ENCODE data around the gene C22orf42.

C22orf42 gene, protein sequence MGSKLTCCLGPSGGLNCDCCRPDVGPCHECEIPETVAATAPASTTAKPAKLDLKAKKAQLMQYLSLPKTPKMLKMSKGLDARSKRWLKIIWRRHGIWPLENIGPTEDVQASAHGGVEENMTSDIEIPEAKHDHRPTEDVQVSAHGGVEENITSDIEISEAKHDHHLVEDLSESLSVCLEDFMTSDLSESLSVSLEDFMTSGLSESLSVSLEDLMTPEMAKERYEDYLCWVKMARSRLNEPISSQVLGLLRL

DNA sequence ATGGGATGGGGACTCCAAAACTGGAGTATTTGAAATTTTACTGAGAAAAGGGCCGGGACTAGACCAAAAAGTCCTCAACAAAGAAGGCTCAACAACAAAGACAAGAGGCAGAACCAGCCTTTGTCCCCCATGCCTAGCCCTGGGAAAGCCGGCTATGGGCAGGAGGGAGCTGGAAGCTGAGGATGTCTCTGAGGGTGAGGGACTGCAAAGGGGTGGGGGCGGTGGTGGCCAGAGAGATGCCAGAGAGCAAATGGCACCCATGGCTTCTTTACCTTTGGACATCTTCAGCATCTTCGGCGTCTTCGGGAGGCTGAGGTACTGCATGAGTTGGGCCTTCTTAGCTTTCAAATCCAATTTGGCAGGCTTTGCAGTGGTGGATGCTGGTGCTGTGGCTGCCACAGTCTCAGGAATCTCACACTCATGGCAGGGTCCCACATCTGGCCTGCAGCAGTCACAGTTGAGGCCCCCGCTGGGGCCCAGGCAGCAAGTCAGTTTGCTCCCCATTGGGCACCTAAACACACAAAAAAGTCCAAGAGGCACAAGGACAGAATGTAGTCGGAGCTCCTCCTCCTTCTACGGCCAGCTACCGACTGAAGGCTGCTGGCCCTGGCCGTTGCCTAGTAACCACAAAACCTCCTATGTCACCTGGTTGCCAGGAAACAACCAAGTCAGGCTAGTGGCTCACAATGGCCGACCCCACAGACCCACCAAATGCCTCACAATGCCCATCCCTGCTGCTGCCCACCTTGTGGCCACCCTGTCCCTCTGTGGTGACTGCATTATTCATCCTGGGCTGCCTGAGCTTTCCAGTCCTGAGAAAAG is at the start of gene C22orf42:
C22orf42 (minus strand) TSS at position 592 of the 822 bp plus-strand sequence; CDS start at position 504, 88 bp downstream.
- no peak for DNase-seq (ENCODE audit: low spot score)
- TF ChIP-seq, protein P1, sequence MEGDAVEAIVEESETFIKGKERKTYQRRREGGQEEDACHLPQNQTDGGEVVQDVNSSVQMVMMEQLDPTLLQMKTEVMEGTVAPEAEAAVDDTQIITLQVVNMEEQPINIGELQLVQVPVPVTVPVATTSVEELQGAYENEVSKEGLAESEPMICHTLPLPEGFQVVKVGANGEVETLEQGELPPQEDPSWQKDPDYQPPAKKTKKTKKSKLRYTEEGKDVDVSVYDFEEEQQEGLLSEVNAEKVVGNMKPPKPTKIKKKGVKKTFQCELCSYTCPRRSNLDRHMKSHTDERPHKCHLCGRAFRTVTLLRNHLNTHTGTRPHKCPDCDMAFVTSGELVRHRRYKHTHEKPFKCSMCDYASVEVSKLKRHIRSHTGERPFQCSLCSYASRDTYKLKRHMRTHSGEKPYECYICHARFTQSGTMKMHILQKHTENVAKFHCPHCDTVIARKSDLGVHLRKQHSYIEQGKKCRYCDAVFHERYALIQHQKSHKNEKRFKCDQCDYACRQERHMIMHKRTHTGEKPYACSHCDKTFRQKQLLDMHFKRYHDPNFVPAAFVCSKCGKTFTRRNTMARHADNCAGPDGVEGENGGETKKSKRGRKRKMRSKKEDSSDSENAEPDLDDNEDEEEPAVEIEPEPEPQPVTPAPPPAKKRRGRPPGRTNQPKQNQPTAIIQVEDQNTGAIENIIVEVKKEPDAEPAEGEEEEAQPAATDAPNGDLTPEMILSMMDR (IDR thresholded peaks at IDR 0.05; ENCODE audit: extremely low read depth, missing control alignments), result no peak

DNA sequence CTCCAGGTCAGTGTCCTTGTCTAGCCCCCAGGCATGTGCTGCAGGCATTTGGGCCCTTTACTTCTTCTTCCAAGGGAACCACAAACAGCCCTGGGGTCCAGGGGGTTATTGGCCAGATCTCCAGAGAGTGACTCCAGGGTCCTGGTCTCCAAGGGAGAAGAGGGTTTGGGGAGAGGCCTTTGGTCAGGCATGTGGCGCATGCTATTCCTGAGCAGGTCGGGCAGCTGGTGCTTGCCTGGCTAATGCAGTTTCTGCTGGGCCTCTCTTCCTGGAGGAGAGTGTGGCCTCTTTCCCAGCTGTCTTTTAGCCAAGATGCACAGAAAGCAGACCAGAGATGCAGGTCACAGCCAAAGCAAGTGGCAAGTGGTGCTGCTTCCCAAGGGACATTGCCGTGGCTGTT is 49.6 kb upstream of the C22orf42 start:
- no peak for DNase-seq (ENCODE audit: low spot score)
- TF ChIP-seq, protein P1 (IDR thresholded peaks at IDR 0.05; ENCODE audit: extremely low read depth, missing control alignments), result no peak

DNA sequence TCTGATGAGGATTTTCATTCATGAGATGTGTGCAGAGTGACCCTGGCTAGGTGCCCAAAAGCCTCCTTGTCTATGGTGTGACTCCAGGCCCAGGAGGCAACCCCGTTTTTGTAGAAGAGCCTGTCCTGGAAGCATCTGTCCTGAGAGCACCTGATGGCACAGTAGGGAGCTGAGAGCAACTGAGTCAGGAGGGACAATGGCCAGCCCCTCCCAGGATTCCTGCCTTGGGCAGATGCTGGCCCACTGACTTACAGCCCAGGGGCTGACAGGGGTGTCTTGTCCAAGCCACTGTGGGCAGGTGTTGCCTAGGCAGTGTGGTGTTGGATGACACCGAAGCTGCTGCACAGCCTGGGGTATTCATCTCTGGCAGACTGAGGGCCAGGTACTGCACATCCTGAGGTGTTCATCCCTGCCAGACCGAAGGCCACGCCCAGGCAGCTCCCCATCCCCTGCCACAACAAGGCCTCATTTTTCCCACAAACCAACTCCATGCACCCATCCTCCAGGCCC is 48.9 kb upstream of the C22orf42 start:
- TF ChIP-seq, protein P1 (IDR thresholded peaks at IDR 0.05; ENCODE audit: extremely low read depth, missing control alignments), result no peak
- no peak for DNase-seq (ENCODE audit: low spot score)

DNA sequence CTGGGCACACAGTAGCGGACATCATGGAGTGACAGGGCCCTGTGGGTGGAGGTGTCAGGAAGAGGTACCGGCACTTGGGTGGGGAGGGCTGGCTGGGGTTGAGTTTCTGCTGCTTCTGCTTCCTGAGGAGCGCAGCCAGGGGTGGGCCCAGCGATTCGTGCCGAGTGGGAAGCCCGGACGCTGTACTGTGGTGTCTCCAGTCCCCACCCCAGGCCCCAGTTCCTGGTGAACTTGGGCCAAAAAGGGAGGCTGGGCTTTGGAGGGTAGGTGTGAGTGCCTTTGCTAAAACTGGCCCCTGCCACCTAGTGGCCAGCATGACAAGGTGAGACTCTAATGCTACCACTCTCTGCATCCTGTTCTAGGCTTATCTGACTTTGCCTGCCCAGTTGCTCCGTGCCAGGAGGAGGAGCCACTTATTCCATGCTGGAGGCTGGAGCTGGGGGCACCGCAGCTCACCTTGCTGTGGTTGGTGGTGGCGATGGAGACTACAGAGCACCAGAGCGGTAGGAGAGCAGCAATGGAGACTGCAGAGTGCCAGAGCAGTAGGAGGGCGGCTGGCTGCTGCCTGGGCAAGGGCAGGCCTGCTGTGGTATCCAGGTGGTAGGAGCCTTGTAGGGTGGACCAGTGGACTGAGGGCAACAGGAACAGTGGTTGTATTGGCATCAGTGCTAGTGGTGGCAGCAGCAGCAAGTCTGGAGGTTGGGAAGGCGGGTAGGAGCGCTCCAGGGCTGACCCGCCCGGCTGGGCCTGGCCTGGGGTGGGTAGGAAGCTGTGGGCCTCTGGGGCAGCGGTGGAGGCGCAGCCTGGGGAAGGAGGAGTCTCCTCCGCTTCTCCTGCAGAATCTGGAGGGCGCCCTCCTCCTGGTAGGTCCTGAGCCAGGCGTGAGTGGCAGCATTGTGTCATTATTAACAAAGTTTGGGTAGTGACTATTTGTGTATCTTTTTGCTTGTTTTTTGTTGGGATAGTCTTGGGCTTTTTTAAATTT is 48.0 kb upstream of the C22orf42 start:
- TF ChIP-seq, protein P1 (IDR thresholded peaks at IDR 0.05; ENCODE audit: extremely low read depth, missing control alignments), result peak; percentile 74
- no peak for DNase-seq (ENCODE audit: low spot score)

DNA sequence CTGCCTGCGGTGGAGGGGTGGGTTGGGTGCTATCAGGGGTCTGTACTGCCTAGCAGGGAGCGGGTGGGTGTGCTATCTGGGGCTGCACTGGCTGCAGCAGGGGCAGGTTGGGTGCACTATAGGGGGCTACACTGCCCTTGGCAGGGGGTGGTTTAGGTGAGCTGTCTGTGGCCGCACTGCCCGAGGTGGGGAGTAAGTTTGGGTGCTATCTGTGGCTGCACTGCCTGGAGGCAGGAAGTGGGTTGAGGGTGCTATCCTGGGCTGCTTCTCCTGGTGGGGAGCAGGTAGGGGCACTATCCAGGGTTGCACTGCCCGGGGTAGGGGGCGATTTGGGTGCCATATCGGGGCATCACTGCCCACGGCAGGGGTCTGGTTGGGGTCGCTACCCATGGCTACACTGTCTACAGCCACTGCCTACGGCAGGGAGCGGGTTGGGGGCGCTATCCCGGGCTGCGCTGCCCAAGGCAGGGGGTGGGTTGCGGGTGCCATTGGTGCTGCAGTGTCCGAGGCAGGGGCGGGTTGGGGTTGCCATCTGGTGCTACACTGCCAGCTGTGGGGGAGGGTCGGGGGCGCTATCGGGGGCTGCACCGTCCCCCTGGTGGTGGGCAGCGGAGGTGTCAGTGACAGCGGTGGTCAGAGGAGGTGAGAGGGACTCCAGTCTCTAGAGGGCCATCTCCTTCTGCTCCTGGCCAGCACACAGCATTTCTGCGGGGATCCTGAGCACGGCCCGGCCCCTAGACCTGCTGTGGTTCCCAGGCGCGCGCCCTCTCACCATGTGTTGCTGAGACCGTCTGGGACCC is 47.1 kb upstream of the C22orf42 start:
- no peak for DNase-seq (ENCODE audit: low spot score)

More for the DNA sequence above, 47.1 kb upstream of the C22orf42 start:
- TF ChIP-seq, protein P1 (IDR thresholded peaks at IDR 0.05; ENCODE audit: extremely low read depth, missing control alignments), result no peak

Measured in GM20000 (cell line).